Hepatocyte (in vitro differentiated cells): Measurements from ENCODE around the gene IL12RB2. TPM values are rescaled to one million over a fixed set of nuclear protein-coding genes. Genes with fewer than 3 reads are reported as not detected.

Experiments
- DNase-seq: peaks from one replicate; pipeline ENCODE4 v3.0.0-alpha.2; 2016; ENCODE audit warnings: low spot score
- H2AFZ ChIP-seq: fragments of 200-600 bp; sonication (generic); 2 replicates; pipeline ENCODE4 v1.6.0; 2016; ENCODE audit warnings: antibody characterized with exemption, mild to moderate bottlenecking
- H3K27ac ChIP-seq: fragments of 200-600 bp; sonication (generic); 2 replicates; pipeline ENCODE4 v1.5.1; 2016; ENCODE audit warnings: mild to moderate bottlenecking
- H3K27me3 ChIP-seq: fragments of 200-600 bp; sonication (generic); 2 replicates; pipeline ENCODE4 v1.6.1; 2016
- H3K36me3 ChIP-seq: fragments of 200-600 bp; sonication (generic); replicated peaks from 2 replicates; pipeline ENCODE4 v1.5.1; 2016; ENCODE audit warnings: low read depth; ENCODE audit not compliant: insufficient read depth
- H3K4me1 ChIP-seq: fragments of 200-600 bp; sonication (generic); 2 replicates; pipeline ENCODE4 v1.5.1; 2016; ENCODE audit warnings: mild to moderate bottlenecking, moderate library complexity; ENCODE audit not compliant: insufficient read depth
- H3K4me2 ChIP-seq: fragments of 200-600 bp; sonication (generic); 2 replicates; pipeline ENCODE4 v1.6.0; 2016
- H3K4me3 ChIP-seq: fragments of 200-600 bp; sonication (generic); 2 replicates; pipeline ENCODE4 v1.5.1; 2016; ENCODE audit warnings: mild to moderate bottlenecking
- H3K79me2 ChIP-seq: fragments of 200-600 bp; sonication (generic); 2 replicates; pipeline ENCODE4 v1.6.0; 2017; ENCODE audit warnings: mild to moderate bottlenecking
- H3K9me2 ChIP-seq: fragments of 200-600 bp; sonication (generic); replicated peaks from 2 replicates; pipeline ENCODE4 v1.6.0; 2017; ENCODE audit warnings: mild to moderate bottlenecking; ENCODE audit not compliant: insufficient read depth
- H3K9me3 ChIP-seq: fragments of 200-600 bp; sonication (generic); 2 replicates; pipeline ENCODE4 v1.5.1; 2016; ENCODE audit warnings: low read depth, mild to moderate bottlenecking
- H4K20me1 ChIP-seq: fragments of 200-600 bp; sonication (generic); 2 replicates; pipeline ENCODE4 v1.6.0; 2016; ENCODE audit warnings: mild to moderate bottlenecking; ENCODE audit not compliant: insufficient read depth, poor library complexity, severe bottlenecking
- CTCF ChIP-seq: fragments of 200-600 bp; sonication (generic); IDR thresholded peaks from 2 replicates; pipeline ENCODE4 v1.5.1; 2016; ENCODE audit warnings: antibody characterized with exemption, mild to moderate bottlenecking; ENCODE audit not compliant: poor library complexity
- EZH2 ChIP-seq: fragments of 200-600 bp; sonication (generic); IDR thresholded peaks from 2 replicates; pipeline ENCODE4 v1.6.1; 2016; ENCODE audit warnings: antibody characterized with exemption, mild to moderate bottlenecking, borderline replicate concordance
- EZH2phosphoT487 ChIP-seq: fragments of 200-600 bp; sonication (generic); IDR thresholded peaks from one replicate; pipeline ENCODE4 v1.6.1; 2018; ENCODE audit warnings: antibody characterized with exemption, mild to moderate bottlenecking, low read depth, moderate library complexity; ENCODE audit not compliant: unreplicated experiment, severe bottlenecking
- WGBS: methylation state at CpG from one replicate; pipeline ENCODE4 v1.1.6; 2016; ENCODE audit warnings: low lambda C conversion rate; ENCODE audit errors: missing lambda C conversion rate; 5-methylcytosine and 5-hydroxymethylcytosine counted together
- polyA plus RNA-seq: library from polyadenylated mRNA; unstranded; fragments of >200 nt; fragmentation: Nextera tagmentation; extraction: Ambion mirVana; gene quantifications from 2 replicates; pipeline ENCODE4 v1.2.1, GENCODE V29; 2016
- total RNA-seq: library from RNA; depleted of rRNA; stranded (reverse); fragments of >200 nt; gene quantifications from 2 replicates; pipeline ENCODE4 v1.2.3, GENCODE V29; 2014

Gene IL12RB2
- total and polyA plus RNA-seq, 2 experiments from 2014 or later, result 0.47 TPM; not detected in 1

- no peak for DNase-seq
- H3K79me2 ChIP-seq, result no peaks in the 10 kb centered on the region
- WGBS, result 76% methylated on average over 3 of the region's 3 CpGs
- no peak overlapping the region for H3K4me2 ChIP-seq
- no peaks in the 10 kb centered on the region for H3K4me1 ChIP-seq
- no peaks in the 10 kb centered on the region for H3K27me3 ChIP-seq
- no peaks in the 10 kb centered on the region for H3K9me3 ChIP-seq
- H2AFZ ChIP-seq, result no peak overlapping the region
- no peak overlapping the region for H3K4me3 ChIP-seq
- H4K20me1 ChIP-seq, result no peaks in the 10 kb centered on the region
- TF ChIP-seq EZH2 (no peak), EZH2phosphoT487 (no peak), CTCF (no peak)
- H3K9me2 ChIP-seq, result no peaks in the 10 kb centered on the region
- H3K27ac ChIP-seq, result no peak overlapping the region
- H3K36me3 ChIP-seq, result no peaks in the 10 kb centered on the region
These were observed 82.6 kb downstream of the IL12RB2 start for GRCh38 chr1:67390041-67390887.

- no peak overlapping the region for H2AFZ ChIP-seq
- no peaks in the 10 kb centered on the region for H3K79me2 ChIP-seq
- no peak overlapping the region for H3K4me3 ChIP-seq
- no peaks in the 10 kb centered on the region for H3K9me3 ChIP-seq
- DNase-seq, result peak; percentile 10
- 42% methylated on average over 12 of the region's 12 CpGs for WGBS
- no peaks in the 10 kb centered on the region for H3K27me3 ChIP-seq
- H4K20me1 ChIP-seq, result no peaks in the 10 kb centered on the region
- H3K4me2 ChIP-seq, result no peak overlapping the region
- no peak for TF ChIP-seq EZH2
- TF ChIP-seq EZH2phosphoT487, result no peak
- no peak for TF ChIP-seq CTCF
- H3K27ac ChIP-seq, result no peak overlapping the region
- H3K9me2 ChIP-seq, result no peaks in the 10 kb centered on the region
- no peaks in the 10 kb centered on the region for H3K36me3 ChIP-seq
- H3K4me1 ChIP-seq, result no peaks in the 10 kb centered on the region
These were observed 85.6 kb downstream of the IL12RB2 start for GRCh38 chr1:67393240-67393639.

- Histone ChIP-seq H3K9me2 (no peaks in the 10 kb centered on the region), H3K27ac (no peak overlapping the region), H3K4me3 (no peak overlapping the region), H3K4me1 (no peaks in the 10 kb centered on the region), H3K79me2 (no peaks in the 10 kb centered on the region), H3K9me3 (no peaks in the 10 kb centered on the region), H4K20me1 (no peaks in the 10 kb centered on the region), H3K36me3 (no peaks in the 10 kb centered on the region), H2AFZ (no peak overlapping the region), H3K27me3 (no peaks in the 10 kb centered on the region), H3K4me2 (no peak overlapping the region)
- TF ChIP-seq EZH2phosphoT487 (no peak), EZH2 (no peak), CTCF (no peak)
- 91% methylated on average over 3 of the region's 3 CpGs for WGBS
- no peak for DNase-seq
These were observed 86.1 kb downstream of the IL12RB2 start for GRCh38 chr1:67393737-67394136.
